ENCODE results near the gene HNRNPA1.
"Not testable (repeated sequence)": the region's sequence is repeated elsewhere in the genome, so short reads cannot be mapped to it uniquely, and the experiment has no call there.

The HNRNPA1 gene

GRCh38 chr12:54280468-54281260, at the start of gene HNRNPA1:
Gene HNRNPA1, plus strand, starts transcription at chr12:54280726. Its CDS starts 82 bp downstream, at chr12:54280808.
- peak; percentile 80 to 89 for DNase-seq (ENCODE audit: low read depth in 1 of 2, low spot score in 1 of 2)

DNA sequence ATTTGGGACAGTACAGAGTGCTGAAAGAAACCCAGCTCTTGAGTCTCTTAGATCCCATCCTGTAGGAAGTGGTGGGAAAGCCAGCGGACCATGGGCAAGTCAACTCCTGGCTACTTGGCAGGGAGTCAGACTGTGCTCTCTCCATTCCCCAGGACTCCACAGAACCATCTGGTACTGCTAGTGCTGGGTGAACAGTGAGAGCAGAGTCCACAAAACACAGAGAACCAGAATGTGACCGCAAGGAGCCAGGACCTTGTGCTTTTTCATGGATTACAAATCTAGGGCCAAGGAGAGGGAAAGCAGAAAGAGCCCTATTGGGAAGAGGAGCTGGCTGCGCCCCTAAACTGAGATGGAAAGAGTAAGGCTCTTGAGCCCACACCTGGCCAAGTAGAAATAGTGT, 49.3 kb upstream of the HNRNPA1 start:
- not testable (repeated sequence) for DNase-seq (ENCODE audit: low read depth in 1 of 2, low spot score in 1 of 2)

GRCh38 chr12:54232790-54233189, 47.7 kb upstream of the HNRNPA1 start:
- DNase-seq (ENCODE audit: low read depth in 1 of 2, low spot score in 1 of 2): no peak

DNA sequence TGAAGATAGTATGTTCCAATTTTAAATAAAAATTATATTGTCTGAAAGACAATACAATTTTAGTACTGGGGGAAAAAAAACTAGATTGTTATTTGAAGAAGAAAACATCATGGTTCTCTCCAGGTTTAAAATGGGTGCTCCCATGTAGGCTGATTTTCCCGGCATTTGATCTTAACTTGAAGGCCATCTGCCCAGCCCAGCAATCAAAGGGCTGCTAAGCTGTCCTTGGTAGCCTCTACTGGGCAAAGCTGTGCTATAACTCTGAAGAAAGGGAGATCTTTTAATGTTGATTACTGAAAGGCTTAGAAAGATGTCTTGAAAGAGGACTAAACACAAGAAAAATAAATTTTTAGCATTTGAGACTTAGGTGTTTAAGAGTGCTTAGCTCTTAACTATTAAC, 42.0 kb upstream of the HNRNPA1 start:
- DNase-seq (ENCODE audit: low read depth in 1 of 2, low spot score in 1 of 2): no peak

DNA sequence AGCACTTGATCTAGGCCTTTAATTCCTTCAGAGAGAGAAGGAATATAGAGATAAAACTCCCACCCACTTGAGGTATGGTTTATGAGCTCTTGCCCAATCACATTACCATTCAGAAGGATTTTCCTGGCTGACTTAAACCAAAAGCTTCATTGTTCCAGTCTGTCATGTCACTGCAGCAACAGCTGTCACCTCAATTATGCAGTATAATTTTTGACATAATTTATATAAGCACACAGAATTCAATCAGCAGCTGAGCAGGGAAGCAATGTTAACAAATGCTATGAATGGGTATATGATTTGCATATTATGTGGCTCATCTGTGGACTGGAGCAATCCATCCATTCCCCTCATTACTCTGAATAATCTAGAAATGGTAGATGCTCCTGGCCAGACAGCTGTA, 40.9 kb upstream of the HNRNPA1 start:
- DNase-seq (ENCODE audit: low read depth in 1 of 2, low spot score in 1 of 2): no peak

- no peak for DNase-seq (ENCODE audit: low read depth in 1 of 2, low spot score in 1 of 2)
Measured at GRCh38 chr12:54240129-54240528, 40.4 kb upstream of the HNRNPA1 start.

GRCh38 chr12:54240971-54241588, 39.4 kb upstream of the HNRNPA1 start:
- no peak for DNase-seq (ENCODE audit: low read depth in 1 of 2, low spot score in 1 of 2)

- DNase-seq (ENCODE audit: low read depth in 1 of 2, low spot score in 1 of 2): no peak
Measured at GRCh38 chr12:54246011-54246641, 34.4 kb upstream of the HNRNPA1 start.

DNA sequence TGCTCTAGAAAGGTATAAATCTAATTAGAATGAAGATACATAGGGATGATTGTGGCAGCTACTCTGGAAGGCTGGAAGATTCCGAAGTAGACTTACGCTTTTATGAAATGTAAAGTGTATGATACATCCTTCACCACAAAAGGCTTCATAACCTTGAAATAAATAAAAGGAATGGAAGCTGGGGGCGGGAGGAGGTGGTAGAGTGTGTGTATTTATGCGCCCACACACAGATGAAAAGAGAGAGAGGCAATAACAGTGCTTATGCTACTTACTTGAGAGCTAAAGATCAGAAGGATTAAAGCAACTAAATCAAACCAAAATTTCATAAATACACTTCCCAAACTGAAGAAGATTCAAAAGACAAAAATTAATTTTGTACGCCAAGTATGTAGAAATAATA, 31.0 kb upstream of the HNRNPA1 start:
- DNase-seq (ENCODE audit: low read depth in 1 of 2, low spot score in 1 of 2): no peak

GRCh38 chr12:54251667-54252284, 28.8 kb upstream of the HNRNPA1 start:
- DNase-seq (ENCODE audit: low read depth in 1 of 2, low spot score in 1 of 2): no peak

- no peak for DNase-seq (ENCODE audit: low read depth in 1 of 2, low spot score in 1 of 2)
Measured at GRCh38 chr12:54253240-54253639, 27.3 kb upstream of the HNRNPA1 start.

GRCh38 chr12:54257332-54257731, 23.2 kb upstream of the HNRNPA1 start:
- no peak for DNase-seq (ENCODE audit: low read depth in 1 of 2, low spot score in 1 of 2)

- no peak for DNase-seq (ENCODE audit: low read depth in 1 of 2, low spot score in 1 of 2)
Measured at GRCh38 chr12:54258201-54258681, 22.3 kb upstream of the HNRNPA1 start.

DNA sequence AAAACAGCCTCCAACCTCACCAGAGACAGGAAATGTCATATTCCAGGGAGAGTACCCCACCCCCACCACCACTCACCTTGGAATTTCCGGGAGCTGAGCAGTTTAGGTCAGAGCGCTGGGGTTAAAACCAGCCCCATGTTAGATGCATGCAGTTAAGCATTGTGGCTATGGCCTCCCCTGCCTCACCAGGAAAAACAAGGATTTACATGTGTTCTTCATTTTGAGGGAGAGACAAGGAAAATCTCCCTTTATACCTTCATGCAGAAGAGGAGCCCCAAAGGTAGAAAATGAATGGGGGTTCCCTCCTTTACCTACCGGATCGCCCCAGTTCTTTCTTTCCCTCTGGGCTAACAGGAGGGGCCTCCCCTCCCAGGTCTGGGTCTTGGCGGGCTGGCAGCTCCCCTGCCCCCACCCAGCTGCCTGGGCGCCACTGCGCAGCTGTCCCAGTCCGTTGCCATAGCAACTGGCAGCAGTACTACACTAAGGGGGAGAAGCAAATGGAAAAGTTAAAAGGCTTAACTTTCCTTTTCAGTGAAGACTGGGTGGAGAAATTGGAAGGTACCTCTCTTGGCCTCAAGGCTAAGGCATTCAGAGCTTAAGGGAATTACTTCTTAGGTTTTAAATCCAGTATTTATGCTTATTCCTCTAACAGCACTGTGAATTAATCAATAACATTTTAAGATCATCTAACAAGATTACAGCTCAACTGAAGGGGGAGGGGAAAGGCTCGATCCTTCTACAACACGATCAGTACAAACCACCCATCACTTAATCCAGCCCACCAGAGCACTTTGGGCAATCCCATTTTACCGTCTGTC, 21.1 kb upstream of the HNRNPA1 start:
- no peak for DNase-seq (ENCODE audit: low read depth in 1 of 2, low spot score in 1 of 2)

GRCh38 chr12:54261815-54262402, 18.6 kb upstream of the HNRNPA1 start:
- no peak for DNase-seq (ENCODE audit: low read depth in 1 of 2, low spot score in 1 of 2)

DNA sequence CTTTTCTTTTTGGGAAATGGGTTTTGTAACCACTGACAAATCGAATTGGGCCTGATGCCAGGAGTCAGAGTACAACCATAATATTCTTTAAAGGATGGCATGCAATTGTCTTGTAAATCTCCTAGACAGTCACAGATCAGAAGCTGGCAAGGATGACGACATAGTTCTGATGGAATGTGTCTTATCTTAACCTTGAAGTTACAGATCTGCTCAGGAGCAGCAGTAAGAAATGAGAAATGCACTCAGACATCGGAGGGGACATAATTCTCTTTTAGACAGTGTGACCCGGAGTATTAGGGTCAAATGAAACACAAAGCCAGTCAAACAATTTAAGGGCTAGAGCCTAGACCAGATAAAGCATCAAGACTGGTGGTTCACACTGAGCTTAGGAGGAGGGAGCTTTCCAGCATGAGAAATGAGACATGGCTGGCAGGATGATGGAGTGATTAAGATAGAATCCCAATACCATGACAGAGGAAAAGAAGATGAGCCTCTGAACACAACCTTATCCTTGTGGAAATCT, 18.1 kb upstream of the HNRNPA1 start:
- no peak for DNase-seq (ENCODE audit: low read depth in 1 of 2, low spot score in 1 of 2)

DNA sequence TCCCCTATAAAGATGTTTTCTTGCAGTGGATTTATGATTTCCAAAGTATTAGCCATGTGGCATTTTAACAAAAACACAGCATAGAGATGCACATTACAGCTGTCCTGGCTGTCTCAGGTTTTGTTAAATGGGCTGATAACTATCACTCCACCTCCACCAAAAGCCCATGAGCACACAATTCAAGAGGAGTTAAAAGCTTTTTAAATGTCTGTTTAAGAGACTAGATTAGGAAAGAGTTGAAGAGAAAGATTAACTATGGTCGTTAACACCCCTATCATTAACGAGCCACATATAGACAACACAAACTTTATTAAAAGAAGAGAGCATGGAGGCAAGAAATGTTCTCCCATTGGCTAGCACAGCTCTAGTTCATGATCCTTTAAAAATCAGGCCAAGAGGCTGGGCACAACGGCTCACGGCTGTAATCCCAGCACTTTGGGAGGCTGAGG, 15.1 kb upstream of the HNRNPA1 start:
- DNase-seq (ENCODE audit: low read depth in 1 of 2, low spot score in 1 of 2): no peak

- DNase-seq (ENCODE audit: low read depth in 1 of 2, low spot score in 1 of 2): no peak
Measured at GRCh38 chr12:54266852-54267251, 13.7 kb upstream of the HNRNPA1 start.

- no peak for DNase-seq (ENCODE audit: low read depth in 1 of 2, low spot score in 1 of 2)
Measured at GRCh38 chr12:54270345-54270744, 10.2 kb upstream of the HNRNPA1 start.

GRCh38 chr12:54272214-54272613, 8.3 kb upstream of the HNRNPA1 start:
- no peak for DNase-seq (ENCODE audit: low read depth in 1 of 2, low spot score in 1 of 2)

Data from activated T-helper 1 cell treated with anti-CD3 and anti-CD28 coated beads, Interleukin-2, amount 50 U/mL, for 16 hours (primary cell).